ENCODE results near the gene AMPD3. TPM values are rescaled to one million over a fixed set of nuclear protein-coding genes. Genes with fewer than 3 reads are reported as not detected.

The AMPD3 gene
- polyA plus RNA-seq, 1 donor from 2014 or later: not detected

GRCh38 chr11:10493041-10493663, 38.1 kb downstream of the AMPD3 start:
- TF ChIP-seq EP300 (conservative IDR thresholded peaks at IDR 0.05; ENCODE audit: poor library complexity, severe bottlenecking): no peak
- TF ChIP-seq TAF1 (IDR thresholded peaks at IDR 0.05; ENCODE audit: low read depth): no peak
- TF ChIP-seq CTCF (IDR thresholded peaks at IDR 0.05; ENCODE audit: poor library complexity, severe bottlenecking): no peak
- TF ChIP-seq SMC3 (conservative IDR thresholded peaks at IDR 0.05; ENCODE audit: poor library complexity): no peak
- no peak for TF ChIP-seq MXI1 (conservative IDR thresholded peaks at IDR 0.05; ENCODE audit: poor library complexity, severe bottlenecking)
- H3K27me3 ChIP-seq (ENCODE audit: insufficient read depth, low read depth, low read length): no peaks in the 10 kb centered on the region
- no peaks in the 10 kb centered on the region for H3K36me3 ChIP-seq (ENCODE audit: insufficient read depth, low read length)
- no peaks in the 10 kb centered on the region for H3F3A ChIP-seq (ENCODE audit: insufficient read depth, low read length, poor library complexity, severe bottlenecking)
- no peaks in the 10 kb centered on the region for H3K79me2 ChIP-seq (replicated peaks; ENCODE audit: insufficient read depth, low read length)
- no peaks in the 10 kb centered on the region for H3K9me3 ChIP-seq (ENCODE audit: low read length)
- no peak overlapping the region for H3K27ac ChIP-seq (ENCODE audit: low read length)
- no peaks in the 10 kb centered on the region for H3K9me2 ChIP-seq (ENCODE audit: insufficient read depth, low read length)
- H4K20me1 ChIP-seq (ENCODE audit: insufficient read depth): no peaks in the 10 kb centered on the region
- H3K4me3 ChIP-seq (ENCODE audit: low read length): no peak overlapping the region
- H2AFZ ChIP-seq (ENCODE audit: low read depth, low read length): no peak overlapping the region
- H3K4me2 ChIP-seq (ENCODE audit: low read length): no peak overlapping the region
- no peak overlapping the region for H3K9ac ChIP-seq (ENCODE audit: low read length)

GRCh38 chr11:10494636-10495463, 39.8 kb downstream of the AMPD3 start:
- Histone ChIP-seq H3K4me3 (ENCODE audit: low read length) (no peak overlapping the region), H3K9me2 (ENCODE audit: insufficient read depth, low read length) (no peaks in the 10 kb centered on the region), H3K27me3 (ENCODE audit: insufficient read depth, low read depth, low read length) (no peaks in the 10 kb centered on the region), H3K79me2 (replicated peaks; ENCODE audit: insufficient read depth, low read length) (no peaks in the 10 kb centered on the region), H3K27ac (ENCODE audit: low read length) (no peak overlapping the region), H3K9ac (ENCODE audit: low read length) (no peak overlapping the region), H4K20me1 (ENCODE audit: insufficient read depth) (no peaks in the 10 kb centered on the region), H3K9me3 (ENCODE audit: low read length) (no peaks in the 10 kb centered on the region), H3K36me3 (ENCODE audit: insufficient read depth, low read length) (no peaks in the 10 kb centered on the region), H3F3A (ENCODE audit: insufficient read depth, low read length, poor library complexity, severe bottlenecking) (no peaks in the 10 kb centered on the region), H3K4me2 (ENCODE audit: low read length) (no peak overlapping the region), H2AFZ (ENCODE audit: low read depth, low read length) (no peak overlapping the region)
- TF ChIP-seq EP300 (conservative IDR thresholded peaks at IDR 0.05; ENCODE audit: poor library complexity, severe bottlenecking) (no peak), POLR2AphosphoS5 (IDR thresholded peaks at IDR 0.05) (no peak)

- Histone ChIP-seq H3K36me3 (ENCODE audit: insufficient read depth, low read length) (no peaks in the 10 kb centered on the region), H3K4me2 (ENCODE audit: low read length) (no peak overlapping the region), H3K9me3 (ENCODE audit: low read length) (no peaks in the 10 kb centered on the region), H3K27ac (ENCODE audit: low read length) (no peak overlapping the region), H3K9me2 (ENCODE audit: insufficient read depth, low read length) (no peaks in the 10 kb centered on the region), H3K4me3 (ENCODE audit: low read length) (no peak overlapping the region), H3F3A (ENCODE audit: insufficient read depth, low read length, poor library complexity, severe bottlenecking) (no peaks in the 10 kb centered on the region), H3K79me2 (replicated peaks; ENCODE audit: insufficient read depth, low read length) (no peaks in the 10 kb centered on the region), H3K9ac (ENCODE audit: low read length) (no peak overlapping the region), H3K27me3 (ENCODE audit: insufficient read depth, low read depth, low read length) (no peaks in the 10 kb centered on the region), H2AFZ (ENCODE audit: low read depth, low read length) (no peak overlapping the region), H4K20me1 (ENCODE audit: insufficient read depth) (no peaks in the 10 kb centered on the region)
- TF ChIP-seq SMC3 (conservative IDR thresholded peaks at IDR 0.05; ENCODE audit: poor library complexity): no peak
- TF ChIP-seq EP300 (conservative IDR thresholded peaks at IDR 0.05; ENCODE audit: poor library complexity, severe bottlenecking): no peak
- no peak for TF ChIP-seq EZH2 (IDR thresholded peaks at IDR 0.05; ENCODE audit: borderline replicate concordance, insufficient read depth, low read length, poor library complexity, severe bottlenecking)
- TF ChIP-seq POLR2AphosphoS5 (IDR thresholded peaks at IDR 0.05): no peak
- no peak for TF ChIP-seq TAF1 (IDR thresholded peaks at IDR 0.05; ENCODE audit: low read depth)
- no peak for TF ChIP-seq CTCF (IDR thresholded peaks at IDR 0.05; ENCODE audit: poor library complexity, severe bottlenecking)
- TF ChIP-seq MXI1 (conservative IDR thresholded peaks at IDR 0.05; ENCODE audit: poor library complexity, severe bottlenecking): no peak
- no peak for TF ChIP-seq RAD21 (conservative IDR thresholded peaks at IDR 0.05)
- TF ChIP-seq REST (IDR thresholded peaks at IDR 0.05; ENCODE audit: borderline replicate concordance): no peak
These were observed 40.4 kb downstream of the AMPD3 start for GRCh38 chr11:10495464-10495786.

All from neural cell (in vitro differentiated cells).